ENCODE measurements around the gene CCDC142.

- TF ChIP-seq CTCF (conservative IDR thresholded peaks at IDR 0.05): no peak
- no peak for TF ChIP-seq EZH2 (IDR thresholded peaks at IDR 0.05; ENCODE audit: low read depth)
Measured at GRCh38 chr2:74515271-74515980, 32.6 kb upstream of the CCDC142 start.
